KMS-11 (cell line): ENCODE measurements around the gene PRRT3.

Experiments
- H2AFZ ChIP-seq: fragments of 200-600 bp; sonication (generic); 2 replicates; pipeline ENCODE4 v1.6.1; 2016; ENCODE audit warnings: antibody characterized with exemption, mixed run types, low read depth
- H3K27ac ChIP-seq: fragments of 200-600 bp; sonication (generic); 2 replicates; pipeline ENCODE4 v1.6.1; 2016; ENCODE audit warnings: mild to moderate bottlenecking, mixed run types
- H3K27me3 ChIP-seq: fragments of 200-600 bp; sonication (generic); 2 replicates; pipeline ENCODE4 v1.6.1; 2017; ENCODE audit warnings: mild to moderate bottlenecking, low read depth, mixed run types, moderate library complexity; ENCODE audit not compliant: insufficient read depth
- H3K36me3 ChIP-seq: fragments of 200-600 bp; sonication (generic); 2 replicates; pipeline ENCODE4 v1.6.1; 2017; ENCODE audit warnings: mild to moderate bottlenecking, mixed run types; ENCODE audit not compliant: insufficient read depth
- H3K4me1 ChIP-seq: fragments of 200-600 bp; sonication (generic); 2 replicates; pipeline ENCODE4 v1.6.1; 2016; ENCODE audit warnings: mild to moderate bottlenecking, low read depth, mixed run types; ENCODE audit not compliant: poor library complexity, severe bottlenecking
- H3K4me2 ChIP-seq: fragments of 200-600 bp; sonication (generic); 2 replicates; pipeline ENCODE4 v1.7.0; 2016; ENCODE audit warnings: mild to moderate bottlenecking, mixed run types
- H3K4me3 ChIP-seq: fragments of 200-600 bp; sonication (generic); IDR thresholded peaks from 2 replicates; pipeline ENCODE4 v1.6.1; 2017; ENCODE audit warnings: low read depth, low read length, mixed read lengths; ENCODE audit not compliant: insufficient read depth
- H3K79me2 ChIP-seq: fragments of 200-600 bp; sonication (generic); 2 replicates; pipeline ENCODE4 v1.6.1; 2016; ENCODE audit warnings: low read depth, mixed run types; ENCODE audit not compliant: insufficient read depth
- H3K9ac ChIP-seq: fragments of 200-600 bp; sonication (generic); 2 replicates; pipeline ENCODE4 v1.6.1; 2016; ENCODE audit warnings: mild to moderate bottlenecking, mixed run types
- H4K20me1 ChIP-seq: fragments of 200-600 bp; sonication (generic); 2 replicates; pipeline ENCODE4 v1.6.1; 2016; ENCODE audit warnings: mild to moderate bottlenecking, mixed run types; ENCODE audit not compliant: insufficient read depth
- TF ChIP-seq, protein P1 (sequence below): fragments of 200-600 bp; sonication (generic); conservative IDR thresholded peaks from 2 replicates; pipeline ENCODE4 v1.6.1; 2017; ENCODE audit warnings: low read depth, mild to moderate bottlenecking, antibody characterized with exemption, low read length, moderate library complexity, mixed read lengths

Gene PRRT3

DNA sequence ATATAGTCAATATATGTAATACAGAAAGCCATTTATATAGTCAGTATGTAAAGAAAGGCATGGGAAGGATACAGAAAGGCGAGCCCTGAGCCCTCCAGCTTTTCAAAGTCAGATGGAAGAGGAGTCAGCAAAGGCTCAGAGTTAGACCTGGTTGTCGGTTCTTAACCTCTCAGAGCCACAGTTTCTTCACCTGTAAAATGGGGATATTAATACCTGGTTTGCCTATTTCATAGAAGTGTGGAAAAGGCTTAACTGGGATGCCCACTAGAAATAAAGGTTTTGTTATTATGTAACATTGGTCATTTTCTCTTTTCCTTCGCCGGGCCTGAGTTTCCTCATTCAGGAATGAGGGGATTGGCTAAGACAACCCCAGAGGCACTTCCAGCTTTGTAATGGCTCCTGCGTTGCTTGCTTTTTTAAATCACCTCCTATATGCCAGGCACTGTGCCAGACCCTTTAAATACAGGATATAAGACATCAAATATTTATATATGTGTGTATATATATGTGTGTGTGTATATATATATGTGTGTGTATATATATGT is 16.2 kb downstream of the PRRT3 start:
- no peaks in the 10 kb centered on the region for H3K27me3 ChIP-seq
- H3K27ac ChIP-seq, result no peak overlapping the region
- peaks cover 20% of the 10 kb centered on the region for H3K4me1 ChIP-seq
- no peak overlapping the region for H3K4me2 ChIP-seq
- no peak overlapping the region for H3K4me3 ChIP-seq
- H3K36me3 ChIP-seq, result no peaks in the 10 kb centered on the region
- TF ChIP-seq, protein P1, sequence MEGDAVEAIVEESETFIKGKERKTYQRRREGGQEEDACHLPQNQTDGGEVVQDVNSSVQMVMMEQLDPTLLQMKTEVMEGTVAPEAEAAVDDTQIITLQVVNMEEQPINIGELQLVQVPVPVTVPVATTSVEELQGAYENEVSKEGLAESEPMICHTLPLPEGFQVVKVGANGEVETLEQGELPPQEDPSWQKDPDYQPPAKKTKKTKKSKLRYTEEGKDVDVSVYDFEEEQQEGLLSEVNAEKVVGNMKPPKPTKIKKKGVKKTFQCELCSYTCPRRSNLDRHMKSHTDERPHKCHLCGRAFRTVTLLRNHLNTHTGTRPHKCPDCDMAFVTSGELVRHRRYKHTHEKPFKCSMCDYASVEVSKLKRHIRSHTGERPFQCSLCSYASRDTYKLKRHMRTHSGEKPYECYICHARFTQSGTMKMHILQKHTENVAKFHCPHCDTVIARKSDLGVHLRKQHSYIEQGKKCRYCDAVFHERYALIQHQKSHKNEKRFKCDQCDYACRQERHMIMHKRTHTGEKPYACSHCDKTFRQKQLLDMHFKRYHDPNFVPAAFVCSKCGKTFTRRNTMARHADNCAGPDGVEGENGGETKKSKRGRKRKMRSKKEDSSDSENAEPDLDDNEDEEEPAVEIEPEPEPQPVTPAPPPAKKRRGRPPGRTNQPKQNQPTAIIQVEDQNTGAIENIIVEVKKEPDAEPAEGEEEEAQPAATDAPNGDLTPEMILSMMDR, result no peak
- no peaks in the 10 kb centered on the region; the same call in 1 of the 2 replicates for H3K79me2 ChIP-seq
- H4K20me1 ChIP-seq, result no peaks in the 10 kb centered on the region
- H2AFZ ChIP-seq, result no peak overlapping the region
- no peak overlapping the region for H3K9ac ChIP-seq

DNA sequence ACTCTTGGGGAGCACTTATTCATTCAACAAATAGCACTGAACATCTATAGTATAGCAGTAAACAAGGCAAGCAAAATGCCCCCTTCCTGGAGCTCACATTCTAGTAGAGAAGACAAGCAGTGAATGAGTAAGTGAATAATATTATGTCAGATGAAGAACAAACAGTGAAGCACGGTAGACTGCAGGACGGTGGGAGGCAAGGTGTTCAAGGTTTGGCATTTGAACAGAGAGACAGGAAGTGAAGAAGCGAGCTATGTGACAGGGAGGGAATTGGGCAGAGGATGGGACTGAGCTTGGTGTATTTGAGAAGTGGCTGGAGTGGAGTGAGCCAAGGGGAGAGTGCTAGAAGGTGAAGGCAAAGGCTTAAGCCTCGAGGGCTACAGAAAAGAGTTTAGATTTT is 17.2 kb downstream of the PRRT3 start:
- no peak overlapping the region for H2AFZ ChIP-seq
- H3K4me3 ChIP-seq, result no peak overlapping the region
- TF ChIP-seq, protein P1, result no peak
- H3K27me3 ChIP-seq, result no peaks in the 10 kb centered on the region
- H3K4me2 ChIP-seq, result peak overlapping the region; percentile 78; the same call in 1 of the 2 replicates
- no peaks in the 10 kb centered on the region for H4K20me1 ChIP-seq
- no peak overlapping the region for H3K9ac ChIP-seq
- H3K27ac ChIP-seq, result no peak overlapping the region
- no peaks in the 10 kb centered on the region for H3K36me3 ChIP-seq
- peaks cover 20% of the 10 kb centered on the region for H3K4me1 ChIP-seq
- H3K79me2 ChIP-seq, result no peaks in the 10 kb centered on the region; the same call in 1 of the 2 replicates

DNA sequence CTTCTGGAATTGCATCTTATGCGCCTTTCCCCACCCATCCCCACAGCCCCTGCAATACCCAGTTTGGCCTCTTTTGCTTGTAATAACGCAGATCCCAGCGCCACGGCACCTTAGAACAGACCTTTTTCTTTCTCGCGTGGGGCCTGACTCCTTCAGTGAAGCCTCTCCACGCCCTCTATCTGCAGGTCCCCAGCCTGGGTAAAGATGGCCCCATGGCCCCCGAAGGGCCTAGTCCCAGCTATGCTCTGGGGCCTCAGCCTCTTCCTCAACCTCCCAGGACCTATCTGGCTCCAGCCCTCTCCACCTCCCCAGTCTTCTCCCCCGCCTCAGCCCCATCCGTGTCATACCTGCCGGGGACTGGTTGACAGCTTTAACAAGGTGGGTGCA is 18.0 kb downstream of the PRRT3 start:
- H3K4me1 ChIP-seq, result peaks cover 20% of the 10 kb centered on the region
- TF ChIP-seq, protein P1, result no peak
- peak overlapping the region; percentile 54 for H2AFZ ChIP-seq
- H4K20me1 ChIP-seq, result no peaks in the 10 kb centered on the region
- peak overlapping the region; percentile 83 for H3K9ac ChIP-seq
- no peaks in the 10 kb centered on the region; the same call in 1 of the 2 replicates for H3K79me2 ChIP-seq
- peak overlapping the region; percentile 40 for H3K4me3 ChIP-seq
- H3K4me2 ChIP-seq, result peak overlapping the region; percentile 78
- peak overlapping the region; percentile 85 for H3K27ac ChIP-seq
- no peaks in the 10 kb centered on the region for H3K27me3 ChIP-seq
- H3K36me3 ChIP-seq, result no peaks in the 10 kb centered on the region

DNA sequence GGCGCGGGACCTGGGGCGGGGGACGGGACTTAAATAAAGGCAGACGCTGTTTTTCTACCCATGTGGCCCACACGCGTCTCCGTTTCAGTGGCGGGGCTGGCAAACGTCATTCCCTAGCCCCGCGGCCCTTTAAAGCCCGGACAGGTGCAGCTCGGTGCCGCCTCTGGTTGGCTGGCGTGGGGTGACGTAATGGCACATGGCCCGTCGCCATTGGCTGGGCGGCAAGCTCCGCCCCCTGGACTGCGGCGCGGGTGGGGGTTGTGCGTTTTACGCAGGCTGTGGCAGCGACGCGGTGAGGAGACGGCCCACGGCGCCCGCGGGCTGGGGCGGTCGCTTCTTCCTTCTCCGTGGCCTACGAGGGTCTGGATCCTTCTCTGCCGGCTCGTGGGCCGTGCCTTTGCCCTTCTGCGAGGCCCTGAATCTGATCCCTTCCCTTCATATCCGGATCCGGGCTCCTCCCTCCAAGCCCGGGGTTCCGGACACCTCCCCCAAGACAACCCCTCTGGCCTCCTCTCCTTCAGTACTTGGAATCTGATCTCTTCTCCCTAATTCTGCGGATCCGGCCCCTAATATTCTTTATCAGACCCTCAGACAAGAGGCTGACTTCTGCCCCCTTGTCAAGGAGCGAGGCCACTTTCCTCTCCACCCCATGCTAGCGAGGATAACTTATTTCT is 18.5 kb downstream of the PRRT3 start, which contains the start of gene CRELD1:
TSS of gene CRELD1 (plus strand) at position 274 of the 674 bp plus-strand sequence. CDS start 605 bp downstream, outside the sequence.
- Histone ChIP-seq H3K4me2 (peak within 1 kb of the TSS; percentile 78), H2AFZ (peak within 1 kb of the TSS; percentile 66)

More for the DNA sequence above, 18.5 kb downstream of the PRRT3 start, which contains the start of gene CRELD1:
- Histone ChIP-seq H4K20me1 (no peaks in the 10 kb centered on the region), H3K27me3 (no peaks in the 10 kb centered on the region), H3K79me2 (no peaks in the 10 kb centered on the region; the same call in 1 of the 2 replicates), H3K27ac (peak within 1 kb of the TSS; percentile 85), H3K4me1 (peaks cover 20% of the 10 kb centered on the region), H3K9ac (peak within 1 kb of the TSS; percentile 83), H3K4me3 (peak within 1 kb of the TSS; percentile 63), H3K36me3 (no peaks in the 10 kb centered on the region)
- TF ChIP-seq, protein P1, result no peak
